GM21737 (cell line): ENCODE measurements around the gene PCGF5.
"Not testable (repeated sequence)": the region's sequence is repeated elsewhere in the genome, so short reads cannot be mapped to it uniquely, and the experiment has no call there.

Experiments used
- ATAC-seq: cut with Tn5 transposase; IDR thresholded peaks from one replicate; pipeline ENCODE4 v1.9.1; 2021; ENCODE audit warnings: mild to moderate bottlenecking, moderate library complexity; ENCODE audit not compliant: unreplicated experiment

PCGF5 gene

GRCh38 chr10:91220194-91220953, at the start of gene PCGF5:
Gene PCGF5, plus strand, starts transcription at chr10:91220663. Its CDS starts 2,209 bp downstream, at chr10:91222872.
- peak; percentile 96 for ATAC-seq

DNA sequence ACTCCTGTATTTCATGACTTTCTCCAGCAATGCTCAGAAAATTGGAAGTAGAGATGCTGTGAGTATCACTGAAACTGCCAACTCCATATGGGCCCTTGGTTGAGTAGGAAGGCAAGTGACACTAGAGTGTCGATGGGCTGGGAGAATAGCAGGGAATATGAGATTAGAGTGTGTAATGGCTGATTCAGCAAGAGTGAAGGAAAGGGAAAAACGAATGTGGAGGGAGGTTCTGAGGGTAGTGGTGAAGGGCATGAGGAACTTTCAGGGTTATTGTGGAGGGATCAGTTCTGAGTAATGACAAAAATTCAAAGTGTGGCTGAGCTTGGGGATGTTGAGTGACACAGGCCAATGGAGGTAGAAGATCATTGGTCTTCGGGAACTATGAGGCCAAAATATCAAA, 49.0 kb upstream of the PCGF5 start:
- no peak for ATAC-seq

DNA sequence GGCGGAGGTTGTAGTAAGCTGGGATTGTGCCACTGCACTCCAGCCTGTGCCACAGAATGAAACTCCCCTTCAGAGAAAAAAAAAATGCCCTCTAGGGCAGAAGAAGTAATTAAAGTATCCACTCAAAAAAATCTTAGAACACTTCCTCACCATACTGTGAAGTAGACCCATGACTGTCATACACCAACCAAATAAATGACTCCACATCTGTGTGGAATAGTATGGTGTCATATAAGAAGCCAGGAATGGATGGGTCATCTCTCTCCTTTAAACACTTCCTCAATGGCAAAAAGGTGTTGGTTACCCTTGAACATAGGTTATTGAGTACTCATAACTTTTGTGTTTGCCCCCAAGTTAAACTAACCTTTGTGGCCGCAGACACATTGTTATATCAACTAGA, 48.1 kb upstream of the PCGF5 start:
- ATAC-seq = no peak

DNA sequence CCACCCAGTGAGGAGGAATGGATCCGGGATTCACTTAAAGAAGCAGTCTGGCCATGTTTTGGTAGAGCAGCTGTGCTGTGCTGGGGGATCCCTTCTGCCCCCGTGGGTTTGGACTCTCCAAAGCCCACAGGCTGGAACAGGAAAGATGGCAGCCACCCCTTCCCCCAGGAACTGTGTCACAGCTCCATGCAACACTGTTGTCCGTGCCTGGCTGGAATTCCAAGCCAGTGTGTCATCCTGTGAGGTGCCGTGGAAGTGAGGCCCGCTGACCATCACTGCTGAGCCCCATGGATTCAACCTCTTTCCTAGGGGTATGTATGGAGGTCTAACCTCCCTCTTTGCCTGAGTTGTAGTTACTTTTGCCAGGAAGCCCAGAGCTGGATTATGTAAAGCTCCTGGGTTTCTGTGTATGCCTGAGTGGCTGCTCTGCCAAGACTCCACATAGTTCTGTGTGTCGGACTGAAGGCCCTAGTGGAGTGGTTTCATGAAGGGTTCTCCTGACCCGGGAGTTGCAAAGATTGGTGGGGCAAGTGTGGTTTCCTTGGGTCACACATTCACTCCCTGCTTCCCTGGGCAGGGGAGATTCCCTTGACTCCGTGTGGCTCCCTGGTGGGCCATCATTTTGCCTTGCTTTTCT, 35.1 kb upstream of the PCGF5 start:
- ATAC-seq = no peak

DNA sequence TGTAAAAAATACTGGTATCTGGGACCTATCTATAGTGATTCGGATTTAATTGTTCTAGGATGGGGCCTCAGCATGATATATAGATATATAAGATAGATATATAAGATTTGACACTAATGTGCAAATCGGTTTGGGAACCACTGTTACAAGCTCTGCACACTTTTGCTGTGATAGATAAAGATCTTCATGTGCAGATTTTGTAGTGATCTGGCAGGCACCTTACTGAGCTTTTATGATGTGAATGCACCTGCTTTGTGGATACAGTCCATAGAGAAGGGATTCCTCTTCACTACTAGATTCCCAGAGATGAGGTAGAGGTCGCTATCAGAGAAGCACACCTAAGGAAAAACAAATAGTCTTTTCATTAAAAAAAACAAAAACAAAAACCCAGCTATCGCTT, 33.3 kb upstream of the PCGF5 start:
- no peak for ATAC-seq

DNA sequence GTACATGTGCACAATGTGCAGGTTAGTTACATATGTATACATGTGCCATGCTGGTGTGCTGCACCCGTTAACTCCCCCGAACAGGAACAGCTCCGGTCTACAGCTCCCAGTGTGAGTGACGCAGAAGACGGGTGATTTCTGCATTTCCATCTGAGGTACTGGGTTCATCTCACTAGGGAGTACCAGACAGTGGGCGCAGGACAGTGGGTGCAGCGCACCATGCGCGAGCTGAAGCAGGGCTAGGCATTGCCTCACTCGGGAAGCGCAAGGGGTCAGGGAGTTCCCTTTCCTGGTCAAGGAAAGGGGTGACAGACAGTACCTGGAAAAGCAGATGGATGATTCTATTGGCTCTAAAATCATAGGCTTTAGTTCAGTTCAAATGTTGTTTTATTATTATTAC, 32.5 kb upstream of the PCGF5 start:
- ATAC-seq = not testable (repeated sequence)

DNA sequence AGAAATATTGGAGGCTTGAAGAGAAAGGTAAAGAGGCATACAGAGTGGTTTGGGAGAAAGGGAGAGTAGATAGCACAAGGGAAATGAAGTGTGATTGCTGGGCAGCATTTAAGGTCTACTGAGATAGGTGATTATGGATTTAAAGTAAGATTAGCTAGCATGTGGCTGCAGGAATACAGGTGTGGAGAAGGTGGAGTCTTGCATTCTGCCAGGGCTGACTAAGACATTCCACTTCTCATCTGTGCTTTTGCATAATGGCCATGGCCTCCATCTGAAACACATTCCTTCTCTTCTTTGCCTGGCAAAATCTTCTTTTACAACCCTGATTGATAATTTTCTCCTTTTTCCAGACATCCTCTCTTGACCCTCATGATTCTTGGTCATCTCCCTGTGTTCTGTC, 31.6 kb upstream of the PCGF5 start:
- ATAC-seq = no peak

DNA sequence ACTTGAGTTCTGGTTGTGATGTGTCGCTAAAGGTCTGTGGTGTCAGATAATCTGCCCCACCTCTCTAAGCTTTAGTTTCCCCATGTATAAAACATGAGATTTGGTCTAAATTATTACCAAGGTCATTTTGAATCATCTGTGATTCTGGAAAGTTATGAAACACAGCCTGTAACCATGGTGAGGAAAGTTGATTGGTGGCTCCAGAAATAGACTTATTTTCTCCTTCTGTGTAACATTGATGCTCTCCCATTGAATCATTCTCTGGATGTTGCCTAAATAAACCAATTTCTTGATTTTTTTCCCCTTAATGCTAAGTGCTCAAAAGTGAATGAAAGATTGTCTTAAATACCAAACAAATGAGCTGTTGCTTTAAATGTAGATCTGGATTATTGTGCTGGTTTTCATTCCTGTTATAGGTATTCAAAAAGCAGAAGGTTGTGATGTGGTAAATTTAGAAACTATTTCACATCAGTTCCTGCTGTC, 30.0 kb upstream of the PCGF5 start:
- ATAC-seq = no peak

DNA sequence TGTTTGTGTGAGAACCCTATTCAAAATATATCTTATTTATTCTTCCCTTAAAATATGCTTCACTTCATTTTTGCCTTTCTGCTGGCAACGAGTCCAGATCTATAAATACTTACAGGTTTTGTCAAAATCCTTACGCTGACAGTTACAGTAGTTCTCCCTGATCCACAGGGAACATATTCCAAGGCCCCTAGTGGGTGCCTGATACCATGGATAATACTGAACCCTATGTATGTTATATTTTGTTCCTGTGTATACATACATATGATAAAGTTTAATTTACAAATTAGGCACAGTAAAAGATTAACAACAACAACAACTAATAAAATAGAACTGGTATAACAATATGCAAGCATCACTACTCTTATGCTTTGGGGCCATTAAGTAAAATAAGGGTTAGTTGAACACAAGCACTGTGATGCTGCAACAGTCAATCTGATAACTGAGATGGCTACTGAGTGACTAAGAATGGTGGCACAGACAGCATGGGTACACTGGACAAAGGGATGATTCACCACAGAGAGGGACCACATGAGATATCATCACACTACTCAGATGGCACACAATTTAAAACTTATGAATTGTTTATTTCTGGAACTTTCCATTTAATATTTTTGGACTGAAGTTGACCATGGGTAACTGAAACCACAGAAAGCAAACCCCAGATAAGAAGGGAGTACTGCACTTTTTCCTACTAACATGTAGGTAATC, 29.4 kb upstream of the PCGF5 start:
- ATAC-seq = peak; percentile 58

GRCh38 chr10:91191584-91191919, 28.9 kb upstream of the PCGF5 start:
- no peak for ATAC-seq

DNA sequence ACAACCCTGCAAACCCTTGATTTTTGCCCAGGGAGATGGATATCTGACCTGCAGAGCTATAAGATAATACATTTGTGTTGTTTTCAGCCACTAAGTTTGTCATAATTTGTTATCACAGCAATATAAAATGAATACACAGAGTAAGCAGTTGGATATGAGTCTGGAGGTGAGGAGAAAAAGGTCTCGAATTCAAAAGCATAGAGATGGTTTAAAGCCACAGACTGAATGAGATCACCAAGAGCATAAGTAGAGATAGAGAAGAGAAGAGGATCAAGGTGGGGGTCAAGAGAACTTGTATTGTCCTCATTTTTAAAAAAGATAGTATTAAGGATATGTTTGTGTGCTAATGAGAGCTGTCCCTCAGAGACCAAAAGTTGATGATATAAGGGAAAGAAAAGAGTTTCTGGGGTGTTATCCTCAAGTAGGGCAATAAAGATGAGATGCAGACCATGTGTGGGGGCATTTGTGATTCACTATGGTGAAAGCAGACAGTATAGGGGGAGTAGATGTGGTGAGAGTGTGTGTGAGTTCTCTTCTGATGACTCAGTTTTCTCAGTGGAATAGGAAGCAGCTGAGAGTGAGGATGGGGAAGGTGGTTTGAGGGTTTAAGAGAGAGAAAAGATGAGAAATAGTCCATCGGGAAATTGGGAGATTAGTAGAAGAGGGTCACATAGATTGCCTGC, 25.8 kb upstream of the PCGF5 start:
- ATAC-seq = no peak

DNA sequence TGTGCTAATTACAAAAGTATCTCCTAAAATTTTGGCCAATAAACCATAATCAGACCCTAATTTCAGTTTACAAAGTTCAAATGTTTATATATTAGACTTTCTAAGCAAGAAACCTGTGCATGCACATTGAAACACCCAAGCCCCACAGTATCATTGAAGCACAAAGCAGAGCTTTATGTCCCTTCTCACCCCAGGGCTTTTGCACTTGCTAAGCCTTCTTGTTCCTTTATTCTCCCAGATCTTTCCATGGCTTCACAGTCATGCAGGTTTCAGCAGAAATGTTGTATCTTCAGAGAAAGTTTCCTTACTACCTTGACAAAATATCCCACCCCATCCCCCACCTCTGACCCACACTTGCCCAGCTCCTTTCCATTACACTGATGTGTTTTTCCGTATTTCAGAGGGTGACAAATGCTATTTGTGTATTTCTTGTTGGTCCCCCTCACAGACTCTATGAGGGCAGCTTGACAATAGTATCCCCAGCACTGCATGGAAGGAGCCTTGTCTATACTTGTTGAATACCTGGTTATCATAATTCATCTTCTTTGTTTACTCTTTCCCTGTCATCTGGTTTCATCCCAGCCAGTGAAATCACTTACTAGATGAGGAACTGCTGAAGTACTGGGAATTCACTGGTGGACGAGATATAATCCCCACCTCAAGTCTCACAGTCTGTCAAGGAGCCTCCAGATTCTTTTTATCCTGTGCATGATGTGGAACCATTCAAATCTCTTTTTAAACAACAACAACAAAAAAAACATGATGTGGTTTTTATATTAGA, 24.0 kb upstream of the PCGF5 start:
- no peak for ATAC-seq

DNA sequence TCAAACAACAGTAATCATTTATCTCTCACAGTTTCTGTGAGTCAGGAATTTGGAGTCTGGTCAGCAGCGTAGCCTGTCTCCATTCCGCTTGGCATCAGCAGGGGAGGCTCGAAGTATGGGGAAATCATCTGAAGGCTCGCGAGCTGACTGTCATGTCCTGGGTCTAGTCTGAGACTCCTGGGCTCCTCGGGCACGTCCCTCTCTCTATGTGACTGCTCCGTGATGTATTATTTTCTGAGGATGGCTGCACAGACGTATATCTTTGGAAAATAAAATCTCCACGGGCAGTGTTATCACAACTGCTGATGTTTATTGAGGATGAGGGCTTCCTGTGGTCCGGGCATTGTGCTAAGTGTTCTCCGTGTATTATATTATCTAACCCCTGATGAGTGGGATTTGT, 23.3 kb upstream of the PCGF5 start:
- ATAC-seq = no peak

DNA sequence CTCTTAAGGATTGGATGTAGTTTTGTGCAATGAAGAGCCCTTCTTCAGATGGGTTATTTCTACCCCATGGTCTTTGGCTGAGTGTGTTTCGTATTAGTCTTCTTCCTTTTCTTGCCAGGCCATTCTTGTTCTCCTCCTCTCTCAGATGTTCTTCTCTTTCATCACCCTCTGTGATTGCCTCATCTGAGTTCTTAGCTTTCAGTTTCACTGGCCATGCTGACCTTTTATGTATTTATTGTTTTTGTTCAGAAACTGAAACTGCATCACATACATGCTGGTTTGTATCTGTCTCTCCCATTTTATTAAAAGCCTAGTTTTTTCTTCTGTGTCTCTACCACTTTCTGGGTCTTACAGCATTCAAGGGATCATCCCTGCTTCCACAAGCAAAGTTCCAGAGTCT, 21.7 kb upstream of the PCGF5 start:
- peak; percentile 70 for ATAC-seq

DNA sequence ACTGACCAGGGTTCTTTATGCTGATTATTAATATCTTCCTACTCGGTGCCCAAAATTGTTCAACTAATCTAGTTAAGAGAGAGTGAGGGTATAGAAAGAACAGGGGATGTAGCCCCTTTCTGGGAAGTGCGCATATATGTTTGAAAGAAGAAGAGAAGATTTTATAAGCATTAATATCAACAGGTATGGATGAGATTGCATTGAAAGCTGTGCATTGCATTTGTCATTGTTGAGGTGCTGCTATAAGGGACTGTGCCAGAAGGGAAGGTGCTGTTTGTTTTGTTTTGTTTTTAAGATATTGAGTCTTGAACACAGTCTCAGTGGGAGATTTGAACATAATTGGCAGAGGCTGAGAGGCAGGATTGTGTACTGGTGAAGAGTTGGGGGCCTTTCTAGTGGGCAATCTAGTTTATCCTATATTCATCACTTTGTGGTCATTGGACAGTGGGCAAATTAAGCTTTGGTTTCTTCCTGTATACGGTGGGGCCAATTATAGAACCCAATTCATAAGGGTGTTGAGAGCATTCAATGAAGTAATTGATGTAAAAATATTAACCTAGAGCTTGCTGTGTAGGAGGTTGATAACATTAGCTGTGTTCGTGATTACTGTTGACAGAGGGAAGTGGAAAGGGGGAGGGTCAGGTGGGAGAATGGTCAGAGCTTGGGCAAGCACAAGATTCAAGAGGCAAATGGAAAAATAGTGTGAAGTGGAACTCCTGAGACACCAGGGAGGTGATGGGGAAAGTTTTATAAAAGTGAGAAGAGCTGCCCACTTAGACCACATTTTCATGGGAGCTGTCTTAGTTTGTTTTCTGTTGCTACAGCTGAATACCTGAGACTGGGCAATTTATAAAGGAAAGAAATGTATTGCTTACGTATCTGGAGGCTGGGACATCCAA, 19.9 kb upstream of the PCGF5 start:
- no peak for ATAC-seq

- ATAC-seq = peak; percentile 51
Observed at GRCh38 chr10:91201213-91201996, 19.1 kb upstream of the PCGF5 start.

DNA sequence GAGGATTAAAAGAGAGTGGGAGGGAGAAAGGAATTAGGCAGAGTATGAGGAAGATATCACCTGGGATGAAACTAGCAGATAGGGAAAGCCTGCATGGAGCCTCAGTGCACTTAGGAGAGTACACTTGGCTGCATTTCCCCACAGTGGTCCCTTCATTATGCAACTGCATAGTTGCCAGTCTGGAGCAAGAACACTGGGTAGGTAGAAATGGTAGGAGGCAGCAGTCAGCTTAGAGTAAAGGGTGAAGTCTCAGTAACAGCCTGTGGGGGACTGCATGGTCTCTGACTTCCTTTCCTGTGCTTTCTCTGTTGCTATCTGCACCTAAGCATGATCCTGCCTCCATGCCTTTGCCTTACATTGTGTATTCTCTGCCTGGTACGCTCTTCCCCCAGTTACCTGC, 14.0 kb upstream of the PCGF5 start:
- ATAC-seq = peak; percentile 45

GRCh38 chr10:91206837-91207474, 13.5 kb upstream of the PCGF5 start:
- ATAC-seq = peak; percentile 6
